Adrenal gland (tissue), 12 donors: ENCODE data around the gene TMEM18. TPM values are rescaled to one million over a fixed set of nuclear protein-coding genes. Genes with fewer than 3 reads are reported as not detected.

Experiments used
- DNase-seq, 7 donors: peaks; one replicate each; pipeline ENCODE4 v3.0.0-alpha.2; 2019 to 2020
- H3K27ac ChIP-seq, 5 donors: fragments of 200-600 bp; sonication (generic) in 4 of 5; 1 replicate in 3 of 5; 2 replicates in 2 of 5; pipeline versions ENCODE4 v1.5.1 to v1.8.0; 2016 to 2020; ENCODE audit warnings: mild to moderate bottlenecking in 1 of 5
- H3K27me3 ChIP-seq: fragments of 200-600 bp; 2 replicates; pipeline ENCODE4 v1.8.0; 2021
- H3K36me3 ChIP-seq, 2 donors: fragments of 200-600 bp; replicated peaks in 1 of 2; 1 replicate in 1 of 2; 2 replicates in 1 of 2; pipeline versions ENCODE4 v1.5.1 to v1.8.0; 2018 to 2022
- H3K4me1 ChIP-seq, 2 donors: fragments of 200-600 bp; replicated peaks in 1 of 2; 1 replicate in 1 of 2; 2 replicates in 1 of 2; pipeline versions ENCODE4 v1.5.1 to v1.8.0; 2018 to 2021
- H3K4me3 ChIP-seq, 4 donors: fragments of 200-600 bp; sonication (generic) in 3 of 4; one replicate each; pipeline ENCODE4 v1.5.1; 2016 to 2018
- H3K9me3 ChIP-seq, 3 donors: fragments of 200-600 bp; sonication (generic) in 1 of 3; replicated peaks in 1 of 3; 1 replicate in 2 of 3; 2 replicates in 1 of 3; pipeline versions ENCODE4 v1.5.1 to v1.8.0; 2016 to 2021
- CTCF ChIP-seq, 6 experiments: fragments of 450-650 bp in 4 of 6; fragments of 200-600 bp in 2 of 6; sonication (generic) in 1 of 6; IDR thresholded peaks; 1 replicate in 5 of 6; 2 replicates in 1 of 6; pipeline versions ENCODE4 v1.5.1 to v1.8.0; 2016 to 2021; ENCODE audit warnings: antibody characterized with exemption in 6 of 6, mild to moderate bottlenecking in 2 of 6, moderate library complexity in 1 of 6
- POLR2A ChIP-seq, 2 donors: fragments of 450-650 bp; IDR thresholded peaks; one replicate each; pipeline ENCODE4 v1.6.1; 2017; ENCODE audit warnings: antibody characterized with exemption in 2 of 2, mild to moderate bottlenecking in 2 of 2, moderate library complexity in 1 of 2
- WGBS, 4 donors: extraction: QIAGEN DNeasy Blood & Tissue Kit in 2 of 4; methylation state at CpG; one replicate each; pipeline versions ENCODE4 v1.1.5 to v1.1.7; 2013 to 2017; 5-methylcytosine and 5-hydroxymethylcytosine counted together
- intact Hi-C, 2 donors: fragments of 100-400 bp; cut with DNase I; formaldehyde crosslinking; loops; one replicate each; pipeline versions ENCODE4 v1.14.1 to v1.15.0; 2022 to 2023
- polyA plus RNA-seq, 3 donors: library from polyadenylated mRNA; stranded (reverse); fragments of 200-250 nt in 2 of 3; fragments of 350-450 nt in 1 of 3; fragmentation: Illumina TruSeq in 1 of 3; extraction: RNeasy Lipid Tissue Mini Kit (QIAGEN cat#74804) in 1 of 3; gene quantifications; one replicate each; pipeline ENCODE4 v1.2.3, GENCODE V29; 2013 to 2014
- total RNA-seq, 9 donors: library from RNA; depleted of rRNA in 4 of 9; stranded (reverse); fragments of >200 nt in 4 of 9; fragments of 120-200 nt in 1 of 9; fragmentation: NEBNext Ultra II Directional in 1 of 9; extraction: Animal tissue kit (Norgen Biotek cat#: 25700) in 1 of 9; gene quantifications; one replicate each; pipeline versions ENCODE4 v1.1.0 to v1.2.4, GENCODE V29; 2013 to 2023
- donor health status: healthy with polysubstance abuse.
- donor health status: Bipolar disorder and iron deficiency.
- donor health status: DM: yes; HTN: yes; CAD: no.
- donor health status: DM: no; HTN: no; CAD: no.
- donor health status: DM: no; HTN: no; CAD: no.
- donor health status: DM: yes; HTN: yes; CAD: no.

TMEM18 gene
- total and polyA plus RNA-seq, 12 donors = 17.2 to 56.9 (median 31.9) TPM

GRCh38 chr2:693606-694005 lies 16.4 kb upstream of the TMEM18 start:
- intact Hi-C loops = no loop called here
- Histone ChIP-seq H3K27me3 (no peaks in the 10 kb centered on the region), H3K9me3 (no peaks in the 10 kb centered on the region), H3K36me3 (no peaks in the 10 kb centered on the region), H3K4me1 (peaks cover 6 to 7% of the 10 kb centered on the region in 2 donors), H3K27ac (no peak overlapping the region), H3K4me3 (no peak overlapping the region)
- no peak for DNase-seq
- WGBS, 4 donors = 86 to 93% (median 88%) methylated on average over 7 of the region's 7 CpGs
- no peak for TF ChIP-seq POLR2A (IDR thresholded peaks at IDR 0.05)
- TF ChIP-seq CTCF (IDR thresholded peaks at IDR 0.05) = no peak

- Histone ChIP-seq H3K36me3 (no peaks in the 10 kb centered on the region), H3K27me3 (no peaks in the 10 kb centered on the region), H3K9me3 (no peaks in the 10 kb centered on the region), H3K27ac (no peak overlapping the region), H3K4me3 (no peak overlapping the region), H3K4me1 (peaks cover 6 to 7% of the 10 kb centered on the region in 2 donors)
- intact Hi-C loops = no loop called here
- no peak for DNase-seq
- WGBS, 4 donors = 80 to 92% (median 85%) methylated on average over 3 to 8 of the region's 8 CpGs
- no peak for TF ChIP-seq CTCF (IDR thresholded peaks at IDR 0.05)
Measured at GRCh38 chr2:692767-693166, 15.6 kb upstream of the TMEM18 start.

- no peaks in the 10 kb centered on the region for H3K9me3 ChIP-seq
- 90 to 92% (median 91%) methylated on average over 29 to 35 of the region's 35 CpGs for WGBS, 4 donors
- DNase-seq = no peak
- H3K4me1 ChIP-seq = peaks cover 6 to 7% of the 10 kb centered on the region in 2 donors
- H3K27ac ChIP-seq = no peak overlapping the region
- TF ChIP-seq CTCF (IDR thresholded peaks at IDR 0.05) = no peak
- no peak for TF ChIP-seq POLR2A (IDR thresholded peaks at IDR 0.05)
- no peaks in the 10 kb centered on the region for H3K27me3 ChIP-seq
- H3K36me3 ChIP-seq = no peaks in the 10 kb centered on the region
- H3K4me3 ChIP-seq = no peak overlapping the region
- intact Hi-C loops = no loop called here
Measured at GRCh38 chr2:691821-692761, 14.9 kb upstream of the TMEM18 start.

GRCh38 chr2:690799-691198 lies 13.6 kb upstream of the TMEM18 start:
- Histone ChIP-seq H3K9me3 (peaks cover 0 to 2% (median 0%) of the 10 kb centered on the region in 3 donors), H3K27me3 (no peaks in the 10 kb centered on the region), H3K4me3 (no peak overlapping the region), H3K27ac (no peak overlapping the region), H3K4me1 (peaks cover 6 to 7% of the 10 kb centered on the region in 2 donors), H3K36me3 (no peaks in the 10 kb centered on the region)
- TF ChIP-seq POLR2A (IDR thresholded peaks at IDR 0.05) = no peak
- no peak for TF ChIP-seq CTCF (IDR thresholded peaks at IDR 0.05)
- DNase-seq = no peak
- intact Hi-C loops = no loop called here
- WGBS, 4 donors = 75 to 81% (median 79%) methylated on average over 10 of the region's 10 CpGs
